K562 (cell line): ENCODE measurements around the gene DHX38.

Experiments used
- COPS2 ChIP-seq: fragments of 450-650 bp; conservative IDR thresholded peaks from 2 replicates; pipeline ENCODE4 v1.6.1; 2016; ENCODE audit warnings: mild to moderate bottlenecking, moderate library complexity
- IRF1 ChIP-seq: sonication (generic); formaldehyde crosslinking; IDR thresholded peaks from 2 replicates; pipeline ENCODE4 v1.8.0; 2022; ENCODE audit warnings: missing genetic modification reagents, mild to moderate bottlenecking, borderline replicate concordance
- TF ChIP-seq, protein P1 (sequence below), 3 experiments: IDR thresholded peaks in 2 of 3; conservative IDR thresholded peaks in 1 of 3; 2 replicates each; pipeline ENCODE4 v1.5.1; 2011 to 2012; ENCODE audit warnings: low read length in 3 of 3, mild to moderate bottlenecking in 3 of 3, control low read depth in 2 of 3, improper control_type of control experiment in 1 of 3, inconsistent platforms in 1 of 3, low read depth in 1 of 3, mixed read lengths in 1 of 3, moderate library complexity in 1 of 3; ENCODE audit not compliant: insufficient read depth in 2 of 3
- TF ChIP-seq, protein P2 (sequence below): fragments of 450-650 bp; formaldehyde crosslinking; IDR thresholded peaks from 2 replicates; pipeline ENCODE4 v1.4.0; 2022; ENCODE audit warnings: mild to moderate bottlenecking, moderate library complexity

DNA sequence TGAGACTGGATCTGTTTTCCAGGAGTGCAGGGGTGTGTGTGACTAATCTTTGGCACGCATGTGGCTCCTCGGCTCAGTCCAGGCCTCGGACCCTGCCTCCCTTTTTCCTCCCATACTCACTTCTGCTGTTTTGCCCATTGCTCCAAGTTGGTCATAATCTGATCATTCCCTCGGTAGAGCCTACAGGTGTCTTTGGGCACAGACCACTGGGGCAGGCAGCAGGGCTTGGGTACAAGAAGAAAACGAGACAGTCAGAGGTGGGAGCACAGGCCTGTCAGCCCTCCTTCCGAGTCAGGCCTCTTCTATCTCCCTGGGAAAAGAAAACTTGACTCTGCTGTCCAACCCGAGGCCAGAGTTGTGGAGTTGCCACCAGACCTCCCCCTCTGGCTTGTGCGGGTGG is 29.8 kb downstream of the DHX38 start:
- TF ChIP-seq, protein P1, sequence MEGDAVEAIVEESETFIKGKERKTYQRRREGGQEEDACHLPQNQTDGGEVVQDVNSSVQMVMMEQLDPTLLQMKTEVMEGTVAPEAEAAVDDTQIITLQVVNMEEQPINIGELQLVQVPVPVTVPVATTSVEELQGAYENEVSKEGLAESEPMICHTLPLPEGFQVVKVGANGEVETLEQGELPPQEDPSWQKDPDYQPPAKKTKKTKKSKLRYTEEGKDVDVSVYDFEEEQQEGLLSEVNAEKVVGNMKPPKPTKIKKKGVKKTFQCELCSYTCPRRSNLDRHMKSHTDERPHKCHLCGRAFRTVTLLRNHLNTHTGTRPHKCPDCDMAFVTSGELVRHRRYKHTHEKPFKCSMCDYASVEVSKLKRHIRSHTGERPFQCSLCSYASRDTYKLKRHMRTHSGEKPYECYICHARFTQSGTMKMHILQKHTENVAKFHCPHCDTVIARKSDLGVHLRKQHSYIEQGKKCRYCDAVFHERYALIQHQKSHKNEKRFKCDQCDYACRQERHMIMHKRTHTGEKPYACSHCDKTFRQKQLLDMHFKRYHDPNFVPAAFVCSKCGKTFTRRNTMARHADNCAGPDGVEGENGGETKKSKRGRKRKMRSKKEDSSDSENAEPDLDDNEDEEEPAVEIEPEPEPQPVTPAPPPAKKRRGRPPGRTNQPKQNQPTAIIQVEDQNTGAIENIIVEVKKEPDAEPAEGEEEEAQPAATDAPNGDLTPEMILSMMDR (IDR thresholded peaks at IDR 0.05 in 2 of 3, conservative IDR thresholded peaks at IDR 0.05 in 1 of 3; ENCODE audit: insufficient read depth in 2 of 3, low read depth in 1 of 3, low read length in 3 of 3) = no peak
- TF ChIP-seq, protein P2, sequence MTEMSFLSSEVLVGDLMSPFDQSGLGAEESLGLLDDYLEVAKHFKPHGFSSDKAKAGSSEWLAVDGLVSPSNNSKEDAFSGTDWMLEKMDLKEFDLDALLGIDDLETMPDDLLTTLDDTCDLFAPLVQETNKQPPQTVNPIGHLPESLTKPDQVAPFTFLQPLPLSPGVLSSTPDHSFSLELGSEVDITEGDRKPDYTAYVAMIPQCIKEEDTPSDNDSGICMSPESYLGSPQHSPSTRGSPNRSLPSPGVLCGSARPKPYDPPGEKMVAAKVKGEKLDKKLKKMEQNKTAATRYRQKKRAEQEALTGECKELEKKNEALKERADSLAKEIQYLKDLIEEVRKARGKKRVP (CRISPR knock-in tag) = no peak
- TF ChIP-seq IRF1 (CRISPR knock-in tag) (no peak), COPS2 (no peak)
